Right lobe of liver (tissue), 6 donors: ENCODE data around the gene HLA-E. TPM values are rescaled to one million over a fixed set of nuclear protein-coding genes. Genes with fewer than 3 reads are reported as not detected.

ENCODE experiments used
- ATAC-seq, 4 donors: fragments of 200-7000 bp; cut with Tn5 transposase; one replicate each; pipeline ENCODE4 v1.9.1; 2020; ENCODE audit warnings: mild to moderate bottlenecking in 4 of 4, moderate library complexity in 4 of 4
- DNase-seq, 3 donors: peaks; one replicate each; pipeline ENCODE4 v3.0.0-alpha.2; 2020
- H3K27ac ChIP-seq, 3 donors: fragments of 200-600 bp; one replicate each; pipeline ENCODE4 v1.8.0; 2022
- H3K27me3 ChIP-seq, 2 donors: fragments of 200-600 bp; one replicate each; pipeline ENCODE4 v1.8.0; 2022
- H3K36me3 ChIP-seq, 4 donors: fragments of 200-600 bp; sonication (generic) in 1 of 4; one replicate each; pipeline versions ENCODE4 v1.5.1 to v1.8.0; 2017 to 2022; ENCODE audit warnings: control low read depth in 1 of 4
- H3K4me1 ChIP-seq, 4 donors: fragments of 200-600 bp; sonication (generic) in 1 of 4; one replicate each; pipeline versions ENCODE4 v1.5.1 to v1.8.0; 2017 to 2022; ENCODE audit warnings: control low read depth in 1 of 4
- H3K4me3 ChIP-seq, 3 donors: fragments of 200-600 bp; one replicate each; pipeline ENCODE4 v1.8.0; 2022
- H3K9me3 ChIP-seq, 4 donors: fragments of 200-600 bp; sonication (generic) in 1 of 4; one replicate each; pipeline versions ENCODE4 v1.5.1 to v1.8.0; 2017 to 2022; ENCODE audit warnings: control low read depth in 1 of 4
- CTCF ChIP-seq, 4 donors: fragments of 200-600 bp in 3 of 4; fragments of 450-650 bp in 1 of 4; IDR thresholded peaks; one replicate each; pipeline versions ENCODE4 v1.5.1 to v1.8.0; 2016 to 2022; ENCODE audit warnings: antibody characterized with exemption in 4 of 4, mild to moderate bottlenecking in 2 of 4
- POLR2A ChIP-seq: fragments of 450-650 bp; IDR thresholded peaks from one replicate; pipeline ENCODE4 v1.6.1; 2017; ENCODE audit warnings: antibody characterized with exemption, mild to moderate bottlenecking
- WGBS: methylation state at CpG from one replicate; pipeline ENCODE4 v1.1.6; 2018; ENCODE audit warnings: low coverage, low lambda C conversion rate; ENCODE audit not compliant: insufficient coverage; ENCODE audit errors: missing lambda C conversion rate; 5-methylcytosine and 5-hydroxymethylcytosine counted together
- intact Hi-C, 2 donors: fragments of 100-400 bp; cut with DNase I; formaldehyde crosslinking; loops; one replicate each; pipeline versions ENCODE4 v1.11.2 to v1.14.1; 2022
- long read RNA-seq: library from polyadenylated mRNA; unstranded; transcript quantifications from one replicate; pipeline ENCODE4 v2.0.0, GENCODE V29; 2019
- total RNA-seq, 6 experiments: library from RNA; depleted of rRNA in 2 of 6; stranded (reverse); fragments of >200 nt in 2 of 6; fragmentation: NEBNext Ultra II Directional in 3 of 6; extraction: Animal tissue kit (Norgen Biotek cat#: 25700) in 3 of 6; gene quantifications; one replicate each; pipeline versions ENCODE4 v1.1.0 to v1.2.4, GENCODE V29; 2016 to 2023
- donor health status: DM: no; HTN: yes; CAD: no.
- donor health status: DM: no; HTN: no; CAD: no.
- donor health status: DM: no; HTN: no; CAD: no.
- donor health status: DM: no; HTN: yes; CAD: no.
- donor health status: DM: no; HTN: yes; CAD: no.

Gene HLA-E
- total RNA-seq, result 100 to 1,000 TPM; 116 to 257 (median 183) TPM
- long read RNA-seq, transcript HLA-E-201 (8 exons, 2,601 nt), result major isoform, 29 of 40 reads
- long read RNA-seq, partial matches to known transcripts, result 5 of 40 reads
- long read RNA-seq, other reads (novel, unspliced or antisense), result 6 of 40 reads

- whole genome bisulfite sequencing, result 4% methylated on average over 44 of the region's 68 CpGs
- no peaks in the 10 kb centered on the region for H3K9me3 ChIP-seq
- H3K27ac ChIP-seq, result peak within 1 kb of the TSS; percentile 93 to 99 (median 99)
- TF ChIP-seq POLR2A (peak; percentile 98), CTCF (IDR thresholded peaks at IDR 0.05) (no peak)
- ATAC-seq, result peak; percentile 89 to 93 (median 92)
- peak within 1 kb of the TSS; percentile 81 to 93 (median 89) for H3K4me3 ChIP-seq
- peak; percentile 88 to 94 (median 91) for DNase-seq
- H3K27me3 ChIP-seq, result no peaks in the 10 kb centered on the region
- H3K4me1 ChIP-seq, result peaks cover 0 to 8% (median 4%) of the 10 kb centered on the region in 4 donors
- intact Hi-C loops, result loop anchor here (10.0 kb wide), 2 partner anchors 115 to 185 kb away; partner anchors contain the start of gene DHX16 (in 1 of the 2)
- H3K36me3 ChIP-seq, result peaks cover 5 to 39% (median 24%) of the 10 kb centered on the region in 4 donors
Measured at GRCh38 chr6:30489081-30490025, at the start of gene HLA-E. TSS of gene HLA-E (plus strand) at chr6:30489509. CDS start at chr6:30489532, 23 bp downstream.

- TF ChIP-seq POLR2A (no peak), CTCF (IDR thresholded peaks at IDR 0.05) (no peak)
- H3K27me3 ChIP-seq, result peaks cover 0 to 14% of the 10 kb centered on the region in 2 donors
- DNase-seq, result no peak
- H3K27ac ChIP-seq, result no peak overlapping the region
- no peak for ATAC-seq
- WGBS, result 44% methylated on average over 3 of the region's 3 CpGs
- H3K36me3 ChIP-seq, result no peaks in the 10 kb centered on the region
- H3K9me3 ChIP-seq, result no peaks in the 10 kb centered on the region
- no peak overlapping the region for H3K4me3 ChIP-seq
- H3K4me1 ChIP-seq, result no peaks in the 10 kb centered on the region
- intact Hi-C loops, result no loop called here
Measured at GRCh38 chr6:30441171-30441570, 48.1 kb upstream of the HLA-E start.

GRCh38 chr6:30443657-30444450, 45.5 kb upstream of the HLA-E start:
- H3K4me1 ChIP-seq, result no peaks in the 10 kb centered on the region
- H3K27me3 ChIP-seq, result peaks cover 0 to 14% of the 10 kb centered on the region in 2 donors
- ATAC-seq (peak in 2 of 4 donors; percentile 30 to 46), DNase-seq (no peak)
- H3K9me3 ChIP-seq, result no peaks in the 10 kb centered on the region
- no peaks in the 10 kb centered on the region for H3K36me3 ChIP-seq
- H3K27ac ChIP-seq, result no peak overlapping the region
- TF ChIP-seq POLR2A, result no peak
- TF ChIP-seq CTCF (IDR thresholded peaks at IDR 0.05), result no peak
- H3K4me3 ChIP-seq, result no peak overlapping the region
- intact Hi-C loops, result no loop called here
- 11% methylated on average over 19 of the region's 20 CpGs for WGBS

- Histone ChIP-seq H3K36me3 (no peaks in the 10 kb centered on the region), H3K27ac (no peak overlapping the region), H3K4me1 (no peaks in the 10 kb centered on the region), H3K4me3 (no peak overlapping the region), H3K27me3 (peaks cover 0 to 14% of the 10 kb centered on the region in 2 donors), H3K9me3 (no peaks in the 10 kb centered on the region)
- no peak for ATAC-seq
- WGBS, result 69% methylated on average over 6 of the region's 8 CpGs
- intact Hi-C loops, result no loop called here
- DNase-seq, result no peak
- no peak for TF ChIP-seq CTCF (IDR thresholded peaks at IDR 0.05)
- no peak for TF ChIP-seq POLR2A
Measured at GRCh38 chr6:30444451-30444742, 44.9 kb upstream of the HLA-E start.
